ENCODE data around the gene SPINK8.
"Not testable (repeated sequence)": the region's sequence is repeated elsewhere in the genome, so short reads cannot be mapped to it uniquely, and the experiment has no call there.

SPINK8 gene

GRCh38 chr3:48333346-48334245, at the start of gene SPINK8:
TSS of gene SPINK8 (minus strand) at chr3:48333661. CDS start at chr3:48328341, 5,320 bp downstream.
- DNase-seq (ENCODE audit: extremely low read depth, low read depth), result not testable (repeated sequence)

GRCh38 chr3:48372862-48373435, 39.5 kb upstream of the SPINK8 start:
- no peak for TF ChIP-seq CTCF (IDR thresholded peaks at IDR 0.05; ENCODE audit: low read depth, low read length)
- no peak for DNase-seq (ENCODE audit: extremely low read depth, low read depth)

- TF ChIP-seq CTCF (IDR thresholded peaks at IDR 0.05; ENCODE audit: low read depth, low read length), result no peak
- no peak for DNase-seq (ENCODE audit: extremely low read depth, low read depth)
These were observed 38.9 kb upstream of the SPINK8 start for GRCh38 chr3:48372377-48372770.

- no peak for TF ChIP-seq CTCF (IDR thresholded peaks at IDR 0.05; ENCODE audit: low read depth, low read length)
- DNase-seq (ENCODE audit: extremely low read depth, low read depth), result no peak
These were observed 38.4 kb upstream of the SPINK8 start, which contains the start of gene FBXW12 for GRCh38 chr3:48371651-48372376. TSS of gene FBXW12 (plus strand) at chr3:48372219. CDS start at chr3:48372768, 549 bp downstream.

GRCh38 chr3:48370333-48370713, 36.9 kb upstream of the SPINK8 start:
- DNase-seq (ENCODE audit: extremely low read depth, low read depth), result no peak
- no peak for TF ChIP-seq CTCF (IDR thresholded peaks at IDR 0.05; ENCODE audit: low read depth, low read length)

- DNase-seq (ENCODE audit: extremely low read depth, low read depth), result no peak
- TF ChIP-seq CTCF (IDR thresholded peaks at IDR 0.05; ENCODE audit: low read depth, low read length), result no peak
These were observed 36.4 kb upstream of the SPINK8 start for GRCh38 chr3:48369693-48370332.

GRCh38 chr3:48367201-48367600, 33.7 kb upstream of the SPINK8 start:
- no peak for DNase-seq (ENCODE audit: extremely low read depth, low read depth)
- TF ChIP-seq CTCF (IDR thresholded peaks at IDR 0.05; ENCODE audit: low read depth, low read length), result no peak

All from AG09319 (cell line).